ENCODE measurements around the gene ENO2.
"Not testable (repeated sequence)": the region's sequence is repeated elsewhere in the genome, so short reads cannot be mapped to it uniquely, and the experiment has no call there.

The ENO2 gene

DNA sequence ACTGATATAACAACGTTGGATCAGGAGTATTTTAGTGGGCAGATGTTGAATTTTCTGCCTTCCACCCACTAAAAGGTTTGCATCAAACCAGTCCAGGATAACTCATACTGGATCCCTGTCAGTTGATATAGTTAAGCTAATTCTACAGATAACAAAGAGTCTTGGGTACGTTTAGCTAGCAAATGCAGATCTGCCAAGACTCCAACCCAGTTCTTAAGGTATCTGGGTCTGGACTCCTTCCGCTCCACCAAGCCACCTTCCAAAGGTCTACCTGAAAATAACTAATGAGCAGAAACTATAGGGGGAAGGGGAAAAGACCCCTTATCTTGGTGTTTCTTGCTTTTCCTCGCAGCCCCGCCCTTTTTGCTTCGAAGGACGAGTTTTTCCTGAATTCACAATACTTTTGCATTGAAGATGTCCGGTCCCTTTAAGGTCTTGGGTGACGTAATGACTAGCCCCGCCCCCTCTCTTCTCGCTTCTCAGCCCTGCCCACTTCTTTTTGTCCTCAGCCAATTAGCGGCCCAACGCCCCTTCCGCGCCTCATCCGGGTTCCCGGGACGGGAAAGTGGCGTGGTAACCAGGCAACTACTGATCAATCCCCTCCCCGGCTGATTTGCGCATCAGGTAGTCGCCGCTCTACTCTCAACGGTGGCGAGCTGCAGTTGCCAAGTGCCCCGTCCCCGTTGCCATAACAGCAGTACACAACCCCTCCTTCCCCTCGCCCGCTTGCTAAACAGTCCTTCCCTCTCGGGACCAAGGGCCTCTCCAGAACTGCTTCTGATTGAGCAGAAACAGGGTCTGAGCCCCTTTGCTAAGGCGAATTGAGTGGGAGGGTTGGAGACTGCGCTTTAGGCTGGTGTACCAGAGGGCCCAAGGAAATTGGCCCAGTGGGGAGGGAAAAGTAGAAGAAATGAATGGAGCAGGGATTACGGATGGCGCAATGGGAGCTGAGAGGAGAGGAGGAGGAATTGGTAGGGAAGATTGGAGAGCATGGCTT is 9.8 kb upstream of the ENO2 start, which contains the start of gene LRRC23:
TSS of gene LRRC23 (plus strand) at position 543 of the 997 bp plus-strand sequence. CDS start 812 bp downstream, outside the sequence.
- ChIA-PET POLR2A (interaction anchor here (0.6 to 1.6 kb wide), 3 partner anchors 13 to 236 kb away, joined by 3 to 6 read pairs (median 3); partner anchors contain the start of gene SPSB2), CTCF (interaction anchor here (0.9 to 5.4 kb wide), 9 partner anchors 7 to 208 kb away, joined by 3 to 53 read pairs (median 7); partner anchors contain the start of gene SPSB2)
- peak; percentile 55 for DNase-seq (ENCODE audit: low read depth, low spot score)
- TF ChIP-seq, protein P1, sequence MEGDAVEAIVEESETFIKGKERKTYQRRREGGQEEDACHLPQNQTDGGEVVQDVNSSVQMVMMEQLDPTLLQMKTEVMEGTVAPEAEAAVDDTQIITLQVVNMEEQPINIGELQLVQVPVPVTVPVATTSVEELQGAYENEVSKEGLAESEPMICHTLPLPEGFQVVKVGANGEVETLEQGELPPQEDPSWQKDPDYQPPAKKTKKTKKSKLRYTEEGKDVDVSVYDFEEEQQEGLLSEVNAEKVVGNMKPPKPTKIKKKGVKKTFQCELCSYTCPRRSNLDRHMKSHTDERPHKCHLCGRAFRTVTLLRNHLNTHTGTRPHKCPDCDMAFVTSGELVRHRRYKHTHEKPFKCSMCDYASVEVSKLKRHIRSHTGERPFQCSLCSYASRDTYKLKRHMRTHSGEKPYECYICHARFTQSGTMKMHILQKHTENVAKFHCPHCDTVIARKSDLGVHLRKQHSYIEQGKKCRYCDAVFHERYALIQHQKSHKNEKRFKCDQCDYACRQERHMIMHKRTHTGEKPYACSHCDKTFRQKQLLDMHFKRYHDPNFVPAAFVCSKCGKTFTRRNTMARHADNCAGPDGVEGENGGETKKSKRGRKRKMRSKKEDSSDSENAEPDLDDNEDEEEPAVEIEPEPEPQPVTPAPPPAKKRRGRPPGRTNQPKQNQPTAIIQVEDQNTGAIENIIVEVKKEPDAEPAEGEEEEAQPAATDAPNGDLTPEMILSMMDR (IDR thresholded peaks at IDR 0.05; ENCODE audit: insufficient read depth, low read length, missing control alignments), result no peak
- peak within 1 kb of the TSS; percentile 92 for H3K4me3 ChIP-seq (ENCODE audit: low read depth, low read length)

- H3K4me3 ChIP-seq (ENCODE audit: low read depth, low read length), result peak overlapping the region; percentile 92
- DNase-seq (ENCODE audit: low read depth, low spot score), result no peak
- ChIA-PET CTCF (interaction anchor here (0.9 to 5.4 kb wide), 9 partner anchors 8 to 207 kb away, joined by 3 to 53 read pairs (median 6); partner anchors contain the start of genes C12orf57, RNU7-1 and SPSB2), POLR2A (interaction anchor here (0.6 to 1.6 kb wide), 3 partner anchors 14 to 235 kb away, joined by 3 to 6 read pairs (median 3); partner anchors contain the start of gene SPSB2)
- TF ChIP-seq, protein P1 (IDR thresholded peaks at IDR 0.05; ENCODE audit: insufficient read depth, low read length, missing control alignments), result no peak
Observed at GRCh38 chr12:6905414-6906040, 8.9 kb upstream of the ENO2 start.

GRCh38 chr12:6908141-6908540 is 6.2 kb upstream of the ENO2 start:
- H3K4me3 ChIP-seq (ENCODE audit: low read depth, low read length); POLR2A ChIA-PET; DNase-seq (ENCODE audit: low read depth, low spot score): not testable (repeated sequence)
- CTCF ChIA-PET, result interaction anchor here (1.3 to 5.4 kb wide), 4 partner anchors 11 to 56 kb away, joined by 3 to 41 read pairs (median 14); no protein-coding TSS in a partner anchor

- no peak for DNase-seq (ENCODE audit: low read depth, low spot score)
- no peak overlapping the region for H3K4me3 ChIP-seq (ENCODE audit: low read depth, low read length)
- TF ChIP-seq, protein P1 (IDR thresholded peaks at IDR 0.05; ENCODE audit: insufficient read depth, low read length, missing control alignments), result no peak
- CTCF ChIA-PET, result interaction anchor here (0.7 to 2.7 kb wide), 5 partner anchors 14 to 55 kb away, joined by 3 to 8 read pairs (median 4); no protein-coding TSS in a partner anchor
- POLR2A ChIA-PET, result interaction anchor here (0.7 kb wide), 1 partner anchor 42 kb away, joined by 3 read pairs; the partner anchor contains the start of gene TPI1
Observed at GRCh38 chr12:6909421-6910145, 4.8 kb upstream of the ENO2 start.

GRCh38 chr12:6912164-6912935 is 2.0 kb upstream of the ENO2 start:
- CTCF ChIA-PET, result interaction anchor here (0.9 to 8.2 kb wide), 7 partner anchors 7 to 48 kb away, joined by 3 to 98 read pairs (median 8); partner anchors contain the start of genes LRRC23 and SPSB2
- POLR2A ChIA-PET, result interaction anchor here (0.9 kb wide), 1 partner anchor 13 kb away, joined by 3 read pairs; no protein-coding TSS in a partner anchor
- H3K4me3 ChIP-seq (ENCODE audit: low read depth, low read length), result no peak overlapping the region
- TF ChIP-seq, protein P1 (IDR thresholded peaks at IDR 0.05; ENCODE audit: insufficient read depth, low read length, missing control alignments), result no peak
- DNase-seq (ENCODE audit: low read depth, low spot score), result no peak

Data from AG04449 (cell line).